ENCODE measurements around the gene CDH12. TPM values are rescaled to one million over a fixed set of nuclear protein-coding genes. Genes with fewer than 3 reads are reported as not detected.

CDH12 gene
- total and polyA plus RNA-seq, 2 donors (not counting 3 experiments of a cell fraction or from before 2014, with no cell fraction given), result 0.03 TPM; not detected in 1

DNA sequence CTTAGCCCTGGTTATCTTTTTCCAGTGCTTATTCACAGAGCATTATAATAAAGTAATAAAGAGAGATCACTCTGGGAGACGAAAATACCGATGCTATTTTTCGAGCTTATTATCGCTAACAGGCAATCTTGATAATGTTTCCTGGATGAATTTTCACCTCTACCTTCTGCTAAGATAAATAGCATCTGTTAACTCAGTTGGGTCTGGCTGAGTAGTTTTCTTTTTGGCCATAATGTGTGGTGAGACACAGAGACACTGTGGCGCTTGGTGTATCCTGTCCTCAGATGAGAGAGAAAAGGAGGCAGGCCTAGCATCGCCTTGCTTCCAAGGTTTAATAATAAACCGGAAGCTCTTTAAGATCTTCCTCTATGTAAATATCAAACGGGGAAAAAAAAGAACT lies 46.2 kb upstream of the CDH12 start:
- H4K20me1 ChIP-seq (replicated peaks; ENCODE audit: control insufficient read depth, extremely low read depth, insufficient read depth, low read length), result no peaks in the 10 kb centered on the region
- BruUV-seq (replicated peaks), result no TSS peak
- no peaks in the 10 kb centered on the region for H3K36me3 ChIP-seq (ENCODE audit: control insufficient read depth in 2 of 2, extremely low read depth in 1 of 2, insufficient read depth in 2 of 2, low read length in 2 of 2)
- H3K4me3 ChIP-seq (replicated peaks in 1 of 3; ENCODE audit: insufficient read depth in 1 of 3, low read depth in 1 of 3, low read length in 3 of 3), result no peak overlapping the region
- FAIRE-seq, result no peak
- TF ChIP-seq, protein P1, sequence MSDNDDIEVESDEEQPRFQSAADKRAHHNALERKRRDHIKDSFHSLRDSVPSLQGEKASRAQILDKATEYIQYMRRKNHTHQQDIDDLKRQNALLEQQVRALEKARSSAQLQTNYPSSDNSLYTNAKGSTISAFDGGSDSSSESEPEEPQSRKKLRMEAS (IDR thresholded peaks at IDR 0.05; ENCODE audit: insufficient read depth, insufficient read length), result no peak
- TF ChIP-seq, protein P2, sequence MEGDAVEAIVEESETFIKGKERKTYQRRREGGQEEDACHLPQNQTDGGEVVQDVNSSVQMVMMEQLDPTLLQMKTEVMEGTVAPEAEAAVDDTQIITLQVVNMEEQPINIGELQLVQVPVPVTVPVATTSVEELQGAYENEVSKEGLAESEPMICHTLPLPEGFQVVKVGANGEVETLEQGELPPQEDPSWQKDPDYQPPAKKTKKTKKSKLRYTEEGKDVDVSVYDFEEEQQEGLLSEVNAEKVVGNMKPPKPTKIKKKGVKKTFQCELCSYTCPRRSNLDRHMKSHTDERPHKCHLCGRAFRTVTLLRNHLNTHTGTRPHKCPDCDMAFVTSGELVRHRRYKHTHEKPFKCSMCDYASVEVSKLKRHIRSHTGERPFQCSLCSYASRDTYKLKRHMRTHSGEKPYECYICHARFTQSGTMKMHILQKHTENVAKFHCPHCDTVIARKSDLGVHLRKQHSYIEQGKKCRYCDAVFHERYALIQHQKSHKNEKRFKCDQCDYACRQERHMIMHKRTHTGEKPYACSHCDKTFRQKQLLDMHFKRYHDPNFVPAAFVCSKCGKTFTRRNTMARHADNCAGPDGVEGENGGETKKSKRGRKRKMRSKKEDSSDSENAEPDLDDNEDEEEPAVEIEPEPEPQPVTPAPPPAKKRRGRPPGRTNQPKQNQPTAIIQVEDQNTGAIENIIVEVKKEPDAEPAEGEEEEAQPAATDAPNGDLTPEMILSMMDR (IDR thresholded peaks at IDR 0.05; ENCODE audit: extremely low read depth in 1 of 2, insufficient read depth in 1 of 2, low read depth in 1 of 2, low read length in 2 of 2), result no peak
- TF ChIP-seq GATA2 (IDR thresholded peaks at IDR 0.05; ENCODE audit: insufficient read depth, insufficient read length, low read depth, low read length) (no peak), POLR2A (IDR thresholded peaks at IDR 0.05; ENCODE audit: low read depth, low read length) (no peak), MYC (IDR thresholded peaks at IDR 0.05; ENCODE audit: low read depth, low read length) (no peak), EZH2 (IDR thresholded peaks at IDR 0.05; ENCODE audit: borderline replicate concordance, low read depth, low read length, severe bottlenecking) (no peak), FOS (IDR thresholded peaks at IDR 0.05; ENCODE audit: borderline replicate concordance, insufficient read depth, low read length) (no peak), JUN (IDR thresholded peaks at IDR 0.05; ENCODE audit: borderline replicate concordance, insufficient read depth, insufficient read length, low read depth) (no peak), POLR2AphosphoS5 (IDR thresholded peaks at IDR 0.05; ENCODE audit: insufficient read depth, low read depth, low read length) (no peak)
- H3K79me2 ChIP-seq (ENCODE audit: control insufficient read depth, insufficient read depth, low read length), result no peaks in the 10 kb centered on the region
- H3K4me1 ChIP-seq (ENCODE audit: control insufficient read depth, extremely low read depth, insufficient read depth, low read length), result no peaks in the 10 kb centered on the region
- no peak overlapping the region for H2AFZ ChIP-seq (ENCODE audit: low read depth, low read length)
- ChIA-PET CTCF (no interaction called here), POLR2A (no interaction called here)
- no peaks in the 10 kb centered on the region for H3K27me3 ChIP-seq (ENCODE audit: control insufficient read depth in 2 of 2, insufficient read depth in 2 of 2, low read length in 2 of 2)
- no peaks in the 10 kb centered on the region for H3K9me3 ChIP-seq (replicated peaks; ENCODE audit: control insufficient read depth, insufficient read depth, low read length)
- dilution Hi-C loops (cut with MboI; ENCODE audit: extremely low pct_ligation_motif_present, low sequenced_read_pairs), result no loop called here
- intact Hi-C loops (cut with micrococcal nuclease), result no loop called here
- H3K4me2 ChIP-seq (ENCODE audit: insufficient read depth, low read length), result no peak overlapping the region
- H3K9ac ChIP-seq (replicated peaks; ENCODE audit: extremely low read depth, insufficient read depth, low read length), result no peak overlapping the region
- DNase-seq (ENCODE audit: low read depth, low spot score), result no peak
- H3K9me1 ChIP-seq (replicated peaks; ENCODE audit: control insufficient read depth, extremely low read depth, insufficient read depth, low read length), result no peaks in the 10 kb centered on the region
- H3K27ac ChIP-seq (ENCODE audit: insufficient read depth, low read depth, low read length), result no peak overlapping the region

Measured in endothelial cell of umbilical vein (primary cell).